Mesodermal cell (in vitro differentiated cells): ENCODE data around the gene PLA2G5.

ENCODE experiments used
- H3K27ac ChIP-seq: 2 replicates; pipeline ENCODE4 v1.7.0; 2013; ENCODE audit warnings: mild to moderate bottlenecking, low read depth, low read length, moderate library complexity; ENCODE audit not compliant: severe bottlenecking
- H3K36me3 ChIP-seq: 2 replicates; pipeline ENCODE4 v1.7.1; 2013; ENCODE audit warnings: mild to moderate bottlenecking, low read length, moderate library complexity; ENCODE audit not compliant: control insufficient read depth, insufficient read depth
- H3K4me1 ChIP-seq: one replicate; pipeline ENCODE4 v1.7.1; 2013; ENCODE audit warnings: mild to moderate bottlenecking, low read length; ENCODE audit not compliant: insufficient read depth, control insufficient read depth, poor library complexity, severe bottlenecking
- H3K4me3 ChIP-seq: 2 replicates; pipeline ENCODE4 v1.7.0; 2013; ENCODE audit warnings: low read length, control low read depth, mild to moderate bottlenecking; ENCODE audit not compliant: insufficient read depth, poor library complexity, severe bottlenecking; ENCODE audit errors: extremely low read depth
- H3K9me3 ChIP-seq: 2 replicates; pipeline ENCODE4 v1.7.1; 2013; ENCODE audit warnings: mild to moderate bottlenecking, low read length, moderate library complexity; ENCODE audit not compliant: control insufficient read depth
- WGBS, 2 experiments: methylation state at CpG; one replicate each; pipeline ENCODE4 v1.1.5; 2013; ENCODE audit warnings: missing lambda C conversion rate in 2 of 2; ENCODE audit not compliant: insufficient coverage in 2 of 2; 5-methylcytosine and 5-hydroxymethylcytosine counted together

PLA2G5 gene

GRCh38 chr1:20078711-20079110, 8.7 kb downstream of the PLA2G5 start:
- no peak overlapping the region for H3K27ac ChIP-seq
- WGBS, 2 experiments, result 83 to 89% methylated on average over 5 of the region's 5 CpGs
- no peaks in the 10 kb centered on the region for H3K4me1 ChIP-seq

GRCh38 chr1:20079661-20080305, 9.8 kb downstream of the PLA2G5 start:
- Histone ChIP-seq H3K27ac (no peak overlapping the region), H3K36me3 (no peaks in the 10 kb centered on the region), H3K4me1 (no peaks in the 10 kb centered on the region), H3K4me3 (no peak overlapping the region), H3K9me3 (no peaks in the 10 kb centered on the region)
- WGBS, 2 experiments, result 88 to 89% methylated on average over 7 to 8 of the region's 8 CpGs

More at GRCh38 chr1:20078711-20079110, 8.7 kb downstream of the PLA2G5 start:
- H3K4me3 ChIP-seq, result no peak overlapping the region
- no peaks in the 10 kb centered on the region for H3K9me3 ChIP-seq
- no peaks in the 10 kb centered on the region for H3K36me3 ChIP-seq

- no peaks in the 10 kb centered on the region for H3K9me3 ChIP-seq
- no peaks in the 10 kb centered on the region for H3K36me3 ChIP-seq
- no peak overlapping the region for H3K27ac ChIP-seq
- WGBS, 2 experiments, result 93 to 95% methylated on average over 15 to 16 of the region's 20 CpGs
- no peak overlapping the region for H3K4me3 ChIP-seq
- H3K4me1 ChIP-seq, result no peaks in the 10 kb centered on the region
Measured at GRCh38 chr1:20080441-20081352, 10.7 kb downstream of the PLA2G5 start.

- no peaks in the 10 kb centered on the region for H3K36me3 ChIP-seq
- H3K27ac ChIP-seq, result no peak overlapping the region
- H3K4me1 ChIP-seq, result no peaks in the 10 kb centered on the region
- H3K4me3 ChIP-seq, result no peak overlapping the region
- no peaks in the 10 kb centered on the region for H3K9me3 ChIP-seq
- WGBS, 2 experiments, result 90 to 95% methylated on average over 8 of the region's 8 CpGs
Measured at GRCh38 chr1:20081353-20081810, 11.4 kb downstream of the PLA2G5 start.

- H3K4me3 ChIP-seq, result no peak overlapping the region
- no peak overlapping the region for H3K27ac ChIP-seq
- no peaks in the 10 kb centered on the region for H3K9me3 ChIP-seq
- no peaks in the 10 kb centered on the region for H3K36me3 ChIP-seq
- WGBS, 2 experiments, result 96 to 100% methylated on average over 2 of the region's 2 CpGs
- no peaks in the 10 kb centered on the region for H3K4me1 ChIP-seq
Measured at GRCh38 chr1:20082772-20083171, 12.8 kb downstream of the PLA2G5 start.

GRCh38 chr1:20083178-20083944, 13.4 kb downstream of the PLA2G5 start:
- Histone ChIP-seq H3K9me3 (no peaks in the 10 kb centered on the region), H3K36me3 (no peaks in the 10 kb centered on the region), H3K4me1 (no peaks in the 10 kb centered on the region), H3K4me3 (no peak overlapping the region), H3K27ac (no peak overlapping the region)
- 95 to 100% methylated on average over 8 to 9 of the region's 10 CpGs for WGBS, 2 experiments

- WGBS, 2 experiments, result 86% methylated on average over 1 of the region's 1 CpG; no CpG with 5 or more reads in 1 of the 2 experiments
- Histone ChIP-seq H3K4me3 (no peak overlapping the region), H3K4me1 (no peaks in the 10 kb centered on the region), H3K36me3 (no peaks in the 10 kb centered on the region), H3K27ac (no peak overlapping the region), H3K9me3 (no peaks in the 10 kb centered on the region)
Measured at GRCh38 chr1:20086800-20087199, 16.8 kb downstream of the PLA2G5 start.

- no peaks in the 10 kb centered on the region for H3K9me3 ChIP-seq
- H3K4me3 ChIP-seq, result no peak overlapping the region
- no peak overlapping the region for H3K27ac ChIP-seq
- 80 to 86% methylated on average over 4 of the region's 4 CpGs for WGBS, 2 experiments
- H3K36me3 ChIP-seq, result no peaks in the 10 kb centered on the region
- H3K4me1 ChIP-seq, result no peaks in the 10 kb centered on the region
Measured at GRCh38 chr1:20087668-20088067, 17.7 kb downstream of the PLA2G5 start.

GRCh38 chr1:20089328-20090077, 19.5 kb downstream of the PLA2G5 start:
- WGBS, 2 experiments, result 90% methylated on average over 12 to 17 of the region's 19 CpGs

GRCh38 chr1:20090119-20090518, 20.1 kb downstream of the PLA2G5 start:
- Histone ChIP-seq H3K4me3 (no peak overlapping the region), H3K27ac (no peak overlapping the region), H3K9me3 (no peaks in the 10 kb centered on the region), H3K4me1 (no peaks in the 10 kb centered on the region), H3K36me3 (no peaks in the 10 kb centered on the region)
- WGBS, 2 experiments, result 93 to 100% methylated on average over 2 to 3 of the region's 3 CpGs

More at GRCh38 chr1:20089328-20090077, 19.5 kb downstream of the PLA2G5 start:
- H3K4me1 ChIP-seq, result no peaks in the 10 kb centered on the region
- H3K9me3 ChIP-seq, result no peaks in the 10 kb centered on the region
- H3K36me3 ChIP-seq, result no peaks in the 10 kb centered on the region
- H3K4me3 ChIP-seq, result no peak overlapping the region
- no peak overlapping the region for H3K27ac ChIP-seq
